Hypothalamus (tissue), 51 donors: ENCODE measurements around the gene POLR2J3.
"Not testable (repeated sequence)": the region's sequence is repeated elsewhere in the genome, so short reads cannot be mapped to it uniquely, and the experiment has no call there.

Experiments
- DNase-seq, 51 donors: peaks; one replicate each; lab custom pipeline; 2025; lab: John Stamatoyannopoulos, UW

The POLR2J3 gene

DNA sequence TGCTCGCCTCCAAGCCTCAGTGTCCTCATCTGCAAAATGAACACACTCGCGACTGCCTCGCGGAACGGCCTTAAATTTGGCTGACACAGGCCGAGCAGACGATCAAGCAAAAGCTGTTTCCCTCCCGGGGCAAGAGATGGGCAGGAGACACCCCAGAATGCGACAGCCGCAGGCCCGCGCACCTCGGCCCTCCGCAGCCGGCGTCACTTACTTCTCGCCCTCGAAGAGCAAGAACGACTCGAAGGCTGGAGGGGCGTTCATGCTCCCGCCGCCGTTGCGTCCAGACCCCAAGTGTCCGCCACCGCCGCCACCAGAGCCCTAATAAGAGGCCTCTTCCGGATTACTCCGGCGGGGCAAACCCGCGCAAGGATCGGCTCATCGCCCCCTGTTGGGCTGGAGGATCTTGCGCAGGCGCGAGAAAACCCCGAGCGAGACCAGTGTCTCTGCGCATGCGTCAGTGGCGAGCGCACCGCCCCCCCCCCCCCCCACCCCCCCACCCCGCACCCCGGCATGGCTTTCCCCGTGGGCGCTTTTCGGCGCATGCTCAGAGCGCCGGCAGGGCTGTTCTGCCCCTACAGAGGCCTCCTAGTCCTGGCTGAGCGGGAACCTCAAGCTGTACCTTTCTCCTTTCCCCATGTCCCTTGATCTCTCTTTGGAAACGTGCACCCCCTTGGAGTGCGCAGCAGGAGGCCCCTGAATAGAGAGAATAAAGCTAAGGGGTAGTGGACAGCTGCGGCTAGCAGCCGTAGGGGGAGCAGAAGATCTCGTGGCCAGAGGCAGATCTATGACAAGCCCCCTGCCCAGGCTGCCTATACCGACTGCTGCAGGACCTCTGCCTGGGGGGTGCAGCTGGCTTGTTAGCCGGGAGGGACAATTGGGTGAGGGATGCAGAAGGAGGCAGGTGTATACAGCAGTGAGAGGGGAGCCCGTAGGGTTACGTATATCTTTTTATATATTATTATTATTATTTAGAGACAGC, at the start of gene POLR2J3:
Gene POLR2J3, minus strand, starts transcription at position 323 of the 979 bp plus-strand sequence. Its CDS starts 62 bp downstream, at position 261.
- not testable (repeated sequence) for DNase-seq

DNA sequence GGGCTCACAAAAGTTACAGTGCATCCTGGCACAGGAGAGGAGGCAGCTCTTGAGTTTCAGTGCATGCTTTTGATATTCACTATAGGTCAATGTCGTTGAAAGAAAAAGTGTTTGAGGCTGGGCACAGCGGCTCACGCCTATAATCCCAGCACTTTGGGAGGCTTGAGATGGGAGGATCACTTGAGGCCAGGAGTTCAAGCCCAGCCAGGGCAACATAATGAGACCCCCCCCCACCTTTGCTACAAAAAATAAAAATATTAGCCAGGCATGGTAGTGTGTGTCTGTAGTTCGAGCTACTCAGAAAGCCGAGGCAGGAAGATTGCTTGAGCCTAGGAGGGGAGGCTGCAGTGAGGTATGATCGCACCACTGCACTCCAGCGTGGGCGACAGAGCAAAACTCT, 45.7 kb upstream of the POLR2J3 start:
- not testable (repeated sequence) for DNase-seq

DNA sequence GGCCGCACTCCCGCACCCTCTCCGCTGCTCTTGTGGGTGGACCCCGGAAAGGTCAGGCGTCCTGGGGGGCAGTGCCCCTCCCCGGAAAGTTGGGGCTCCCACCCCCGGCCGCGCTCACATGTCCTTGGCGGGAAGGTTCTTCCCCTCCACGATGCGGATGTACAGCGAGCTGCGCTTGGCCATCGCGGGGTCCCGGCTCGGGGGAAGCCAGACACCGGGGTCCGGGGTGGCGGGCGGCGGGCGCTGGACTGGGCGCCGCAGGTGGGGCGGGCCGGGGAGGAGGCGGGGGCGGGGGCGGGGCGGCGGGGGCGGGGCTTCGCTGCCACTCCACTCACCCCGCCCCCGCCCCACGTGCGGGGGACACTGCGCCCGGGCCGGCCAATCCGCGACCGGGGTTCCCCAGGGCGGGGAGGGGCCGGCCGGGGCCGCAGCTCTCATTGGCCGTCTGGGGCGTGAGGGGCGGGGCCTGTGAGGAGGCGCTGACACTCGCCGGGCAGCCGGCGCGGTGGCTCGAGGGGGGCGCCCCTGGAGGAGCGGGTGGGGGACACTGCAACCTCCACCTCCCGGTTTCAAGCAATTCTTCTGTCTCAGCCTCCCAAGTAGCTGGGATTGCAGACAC, 44.2 kb upstream of the POLR2J3 start, which contains the start of gene RASA4:
Gene RASA4, minus strand, starts transcription at position 250 of the 619 bp plus-strand sequence. Its CDS starts 67 bp downstream, at position 183.
- DNase-seq: not testable (repeated sequence)

DNA sequence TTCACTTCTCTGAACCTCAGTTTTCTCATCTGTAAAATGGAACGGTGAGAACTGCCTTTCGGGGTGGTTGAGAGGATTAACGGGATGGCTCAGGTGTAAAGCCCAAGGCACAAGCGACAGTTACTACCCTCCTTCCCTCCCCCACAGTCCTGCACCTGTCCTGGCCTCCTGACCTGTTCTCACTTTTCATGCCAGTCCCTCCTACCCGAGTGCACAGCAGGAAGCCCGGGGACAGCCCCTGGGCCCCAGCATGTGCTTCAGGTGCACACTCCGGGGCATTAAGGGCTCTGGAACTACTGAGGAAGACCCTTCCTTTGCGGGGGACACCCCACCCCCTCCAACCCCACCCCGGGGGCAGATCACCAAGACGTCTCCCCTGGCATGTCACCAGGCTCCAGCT, 43.5 kb upstream of the POLR2J3 start:
- DNase-seq: not testable (repeated sequence)

DNA sequence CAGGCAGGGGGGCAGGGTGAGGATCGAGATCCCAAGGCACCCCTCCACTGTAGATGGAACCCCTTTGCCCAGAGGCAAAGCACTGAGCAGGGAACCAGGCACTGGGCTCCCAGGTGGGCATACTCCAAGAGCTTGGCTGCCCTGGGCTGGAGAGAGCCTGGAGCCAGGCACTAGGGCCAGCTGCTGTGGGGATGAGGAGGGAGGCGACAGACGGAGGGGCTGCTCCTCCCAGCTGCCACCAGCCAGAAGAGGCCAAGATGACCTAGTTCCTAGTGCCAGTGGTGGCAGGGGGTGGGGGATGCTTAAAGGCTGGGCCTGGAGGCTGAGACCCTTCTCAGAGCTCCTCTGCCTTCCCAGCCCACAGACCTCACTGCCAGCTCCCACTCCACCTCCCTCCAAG, 42.5 kb upstream of the POLR2J3 start:
- DNase-seq: not testable (repeated sequence)

DNA sequence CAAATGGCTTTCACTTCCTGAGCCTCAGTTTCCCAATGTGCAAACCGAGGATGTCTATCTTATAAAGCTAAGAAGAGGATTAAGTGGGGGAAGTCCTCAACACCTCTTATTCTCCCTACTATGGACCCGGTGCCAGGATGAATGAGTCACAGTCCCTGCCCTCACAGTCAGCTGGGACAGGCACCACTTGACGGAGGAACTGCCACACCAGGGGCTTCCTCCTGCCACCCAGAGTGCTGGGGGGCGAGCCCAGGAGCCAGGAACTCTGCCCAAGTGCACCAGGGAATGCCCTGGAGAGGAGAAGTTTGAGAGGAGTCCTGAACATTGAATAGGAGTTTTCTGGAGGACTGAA, 41.9 kb upstream of the POLR2J3 start:
- not testable (repeated sequence) for DNase-seq

DNA sequence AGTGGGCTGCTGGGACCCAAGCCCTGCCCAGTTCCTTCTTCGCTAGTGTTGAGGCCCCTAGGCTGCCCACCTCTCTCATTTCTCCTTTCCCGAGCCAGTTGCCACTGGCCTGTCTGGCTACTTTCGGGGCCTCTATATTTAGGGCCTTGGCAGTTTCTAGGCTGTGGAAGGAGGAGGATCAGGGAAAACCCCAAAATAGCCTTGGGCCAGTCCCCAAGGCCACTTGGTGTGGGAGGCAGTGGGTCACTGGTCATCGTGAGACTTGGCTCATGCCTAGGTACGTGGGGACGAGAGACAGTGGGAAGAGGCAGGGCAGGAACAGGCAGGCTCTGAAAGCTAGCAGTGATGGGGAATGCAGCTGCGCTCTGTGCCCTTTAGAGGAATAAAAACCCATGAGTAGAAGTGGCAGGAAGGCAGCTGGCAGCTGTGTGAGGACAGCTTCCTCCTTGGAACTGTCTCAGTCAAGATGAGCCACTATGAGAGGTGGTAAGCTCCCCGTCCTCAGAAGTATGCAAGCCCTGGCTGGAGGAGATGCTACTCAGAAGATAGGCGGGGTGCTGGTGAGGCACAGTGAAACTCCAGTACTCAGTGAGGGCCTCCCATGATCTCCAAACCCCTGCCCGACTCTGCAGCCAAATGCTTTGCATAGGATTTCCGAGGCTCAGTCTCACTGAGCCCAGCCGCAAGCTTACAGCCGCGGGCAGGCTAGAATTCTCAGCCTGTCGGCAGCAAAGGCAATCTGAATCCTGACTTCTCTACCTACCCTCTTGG, 41.4 kb upstream of the POLR2J3 start:
- DNase-seq: not testable (repeated sequence)

DNA sequence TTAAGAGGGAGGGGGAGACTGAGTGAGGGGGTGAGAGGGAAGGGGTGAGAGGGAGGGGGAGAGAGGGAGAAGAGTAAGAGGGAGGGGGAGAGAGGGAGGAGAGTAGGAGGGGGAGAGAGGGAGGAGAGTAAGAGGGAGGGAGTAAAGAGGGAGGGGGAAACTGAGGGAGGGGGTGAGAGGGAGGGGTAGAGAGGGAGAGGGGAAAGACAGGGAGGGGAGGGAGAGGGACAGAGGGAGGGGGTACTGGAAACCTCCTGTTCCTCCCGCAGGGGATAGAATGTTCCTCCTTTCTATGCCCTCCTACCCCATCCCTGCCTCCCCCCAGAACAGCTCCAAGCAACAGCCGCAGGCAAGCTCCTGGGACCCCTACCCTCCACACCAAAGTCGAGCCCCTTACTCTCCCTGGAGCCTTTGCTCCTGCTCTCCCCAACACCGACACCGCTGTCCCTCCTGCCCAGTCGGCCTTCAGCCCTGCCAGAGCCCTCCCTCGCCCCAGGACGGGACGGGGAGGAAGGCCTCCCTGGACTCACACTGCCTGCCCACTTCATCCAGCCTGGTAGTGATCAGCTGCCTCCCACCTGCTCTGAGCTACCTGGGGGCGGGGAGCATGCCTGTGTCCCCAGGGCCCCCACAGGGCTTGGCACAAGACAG, 39.4 kb upstream of the POLR2J3 start:
- not testable (repeated sequence) for DNase-seq

DNA sequence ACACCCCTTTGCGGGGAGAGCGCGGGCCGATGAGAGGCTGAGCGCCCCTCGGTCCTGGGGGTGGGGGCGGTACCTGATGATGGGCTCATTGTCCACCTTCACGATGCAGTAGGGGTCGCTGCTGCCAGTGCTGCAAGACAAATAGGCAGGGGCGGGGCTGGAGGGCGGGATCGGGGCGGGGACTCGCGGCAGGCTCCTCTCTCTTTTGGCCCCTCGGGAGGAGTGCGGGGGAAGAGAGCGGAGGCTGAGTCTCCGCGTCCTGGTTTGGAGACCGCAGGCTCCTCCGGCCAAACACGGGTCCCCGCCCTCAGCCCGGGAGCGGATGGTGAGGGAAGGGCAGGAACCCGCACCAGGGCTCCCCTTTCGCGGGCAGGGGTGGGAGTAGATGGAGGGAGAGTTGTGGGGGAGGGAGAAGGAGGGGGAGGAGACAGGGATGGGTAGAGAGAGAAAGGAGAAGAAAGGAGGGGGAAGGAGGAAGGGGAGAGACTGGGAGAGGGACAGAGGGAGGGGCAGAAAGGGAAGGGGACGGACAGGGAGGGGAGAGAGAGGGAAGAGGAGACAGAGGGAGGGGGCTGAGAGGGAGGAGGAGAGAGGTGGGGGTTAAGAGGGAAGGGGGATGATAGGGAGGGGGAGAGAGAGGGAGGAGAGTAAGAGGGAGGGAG, 38.8 kb upstream of the POLR2J3 start:
- not testable (repeated sequence) for DNase-seq

DNA sequence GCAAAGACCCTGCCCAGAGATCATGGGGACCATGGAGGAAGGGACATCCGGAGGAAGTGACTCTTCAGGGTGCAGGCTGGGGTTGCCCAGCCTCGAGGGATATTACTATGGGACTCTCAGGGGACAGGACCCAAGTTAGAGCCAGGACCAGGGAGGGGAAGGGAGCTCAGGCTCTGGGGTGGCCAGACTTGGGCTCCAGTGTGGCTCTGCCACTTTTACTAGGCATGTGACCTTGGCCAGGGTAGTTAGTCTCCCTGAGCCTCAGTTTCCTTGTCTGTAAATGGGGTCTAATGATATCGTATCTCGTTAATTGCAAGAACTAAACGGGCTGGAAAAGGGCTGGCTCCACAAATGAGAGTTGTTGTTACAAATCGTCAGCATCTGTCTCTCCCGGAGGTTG, 38.1 kb upstream of the POLR2J3 start:
- DNase-seq: not testable (repeated sequence)

DNA sequence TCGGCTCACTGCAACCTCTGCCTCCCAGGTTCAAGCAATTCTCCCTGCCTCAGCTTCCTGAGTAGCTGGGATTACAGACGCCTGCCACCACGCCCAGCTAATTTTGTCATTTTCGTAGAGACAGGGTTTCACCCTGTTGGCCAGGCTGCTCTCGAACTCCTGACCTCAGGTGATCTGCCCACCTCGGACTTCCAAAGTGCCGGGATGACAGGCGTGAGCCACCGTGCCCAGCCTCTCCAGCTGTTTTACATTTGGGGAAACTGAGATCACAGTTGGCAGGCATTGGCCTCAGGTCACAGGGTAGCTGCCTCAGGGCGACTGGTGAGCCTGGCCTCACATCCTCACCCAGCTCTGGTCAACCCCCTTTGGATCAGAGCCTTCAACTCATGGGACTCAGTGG, 37.4 kb upstream of the POLR2J3 start:
- not testable (repeated sequence) for DNase-seq

DNA sequence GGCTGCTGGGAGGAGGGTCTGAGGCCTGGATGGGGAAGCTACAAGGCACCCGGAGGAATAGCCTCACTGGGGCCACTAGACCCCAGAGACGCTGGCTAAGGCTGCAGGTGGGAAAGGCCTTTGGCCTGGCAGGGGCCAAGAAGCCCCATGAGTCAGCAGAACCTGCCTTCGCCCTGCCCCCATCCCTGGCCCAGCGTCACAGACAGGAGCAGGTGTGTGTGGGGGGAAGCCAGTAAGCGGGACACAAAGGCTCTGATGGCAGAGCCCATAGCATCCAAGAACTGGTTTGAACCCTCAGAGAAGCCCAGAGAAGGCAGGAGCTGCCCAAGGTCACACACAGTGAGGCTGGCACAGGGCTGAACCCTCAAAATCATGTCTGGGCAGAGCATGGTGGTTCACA, 34.5 kb upstream of the POLR2J3 start:
- DNase-seq: not testable (repeated sequence)

DNA sequence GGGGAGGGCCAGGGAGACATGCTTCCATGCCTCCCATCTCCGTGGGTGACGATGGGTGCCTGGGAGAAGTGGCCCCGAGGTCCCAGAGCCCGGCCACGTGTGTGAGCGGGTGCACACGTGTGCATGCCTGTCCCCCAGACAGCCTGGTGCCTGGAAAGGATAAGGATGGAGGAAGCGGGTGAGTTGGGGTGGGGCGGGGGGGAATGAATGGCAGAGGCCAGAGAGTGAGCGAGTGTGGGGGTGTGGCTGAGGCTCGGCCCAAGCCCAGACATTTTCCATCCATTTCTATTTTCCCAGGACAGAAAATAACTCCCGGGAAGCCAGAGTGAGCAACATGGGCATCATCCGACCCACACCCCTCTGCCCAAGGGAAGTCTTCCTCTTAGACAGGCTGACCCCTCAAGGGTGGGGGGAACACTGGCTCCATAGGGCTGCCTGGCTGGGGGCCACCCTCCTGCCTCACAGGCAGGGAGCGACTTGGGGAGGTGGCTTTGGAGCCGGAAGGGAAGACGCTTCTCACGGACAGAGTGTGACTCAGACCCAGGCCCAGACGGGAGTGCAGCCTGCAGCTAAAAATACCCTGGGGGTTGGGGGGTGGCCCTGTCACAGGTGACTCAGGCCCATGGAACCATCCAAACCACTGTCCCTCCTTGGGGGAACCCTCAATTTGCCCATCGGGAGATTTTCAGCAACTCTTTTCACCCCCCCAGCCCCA, 32.2 kb upstream of the POLR2J3 start:
- DNase-seq: not testable (repeated sequence)

DNA sequence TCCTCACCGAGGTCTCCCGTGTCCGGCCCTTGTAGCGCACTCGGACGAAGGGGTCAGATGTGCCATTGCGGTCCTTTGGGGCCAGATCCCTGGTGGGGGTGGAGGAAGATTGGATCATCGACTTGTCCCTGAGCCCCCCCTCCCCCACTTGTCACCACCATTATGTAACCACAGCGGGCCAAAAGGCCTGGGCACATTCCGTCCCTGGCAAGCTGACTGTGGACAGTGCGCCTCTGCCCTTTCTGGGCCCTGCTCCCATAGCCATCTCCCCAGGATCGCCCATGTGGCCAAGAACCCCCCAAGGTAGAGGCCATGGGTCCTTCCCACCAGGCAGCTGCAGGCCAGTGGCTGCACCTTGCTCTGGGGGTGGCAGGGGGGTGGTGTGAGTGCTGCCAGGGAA, 29.9 kb upstream of the POLR2J3 start:
- DNase-seq: not testable (repeated sequence)

DNA sequence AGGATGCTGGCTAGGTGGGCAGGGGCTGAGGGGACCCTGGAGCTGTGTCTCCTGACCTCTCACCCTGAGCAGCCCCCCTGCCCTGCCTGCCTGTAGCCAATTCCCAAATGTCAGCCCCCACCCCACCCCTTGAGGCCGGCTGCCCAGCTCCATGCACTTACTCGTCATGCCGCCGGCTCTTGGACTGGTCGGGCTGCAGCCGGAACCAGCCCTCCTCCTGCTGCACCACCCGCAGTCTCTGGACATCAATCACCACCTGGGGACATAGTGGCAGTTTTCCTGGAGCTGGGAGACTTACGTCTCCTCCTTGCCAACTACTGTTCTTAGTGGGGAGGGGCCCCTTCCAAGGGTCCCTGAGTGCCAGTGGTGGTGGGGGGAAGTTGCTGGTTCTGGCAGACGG, 27.3 kb upstream of the POLR2J3 start:
- not testable (repeated sequence) for DNase-seq

DNA sequence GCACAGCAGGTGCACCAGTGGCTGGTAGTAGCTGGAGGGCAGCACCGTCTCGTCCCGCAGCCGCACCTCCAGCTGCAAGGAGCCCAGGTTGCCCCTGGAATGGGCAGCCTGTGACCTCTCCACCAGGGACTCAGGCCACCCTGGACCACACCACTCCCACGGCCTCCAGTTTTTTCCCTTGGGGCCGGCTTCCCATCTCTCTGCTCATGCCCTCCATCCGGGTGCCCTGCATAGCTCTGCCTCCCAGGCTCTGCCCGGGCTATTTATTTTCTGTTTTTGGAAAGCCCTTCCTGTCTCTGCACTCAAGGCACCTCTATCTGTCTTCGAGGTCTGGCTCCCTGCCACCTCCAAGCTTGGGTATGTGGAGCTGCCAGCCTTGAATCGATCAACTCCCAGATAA, 23.7 kb upstream of the POLR2J3 start:
- DNase-seq: not testable (repeated sequence)

DNA sequence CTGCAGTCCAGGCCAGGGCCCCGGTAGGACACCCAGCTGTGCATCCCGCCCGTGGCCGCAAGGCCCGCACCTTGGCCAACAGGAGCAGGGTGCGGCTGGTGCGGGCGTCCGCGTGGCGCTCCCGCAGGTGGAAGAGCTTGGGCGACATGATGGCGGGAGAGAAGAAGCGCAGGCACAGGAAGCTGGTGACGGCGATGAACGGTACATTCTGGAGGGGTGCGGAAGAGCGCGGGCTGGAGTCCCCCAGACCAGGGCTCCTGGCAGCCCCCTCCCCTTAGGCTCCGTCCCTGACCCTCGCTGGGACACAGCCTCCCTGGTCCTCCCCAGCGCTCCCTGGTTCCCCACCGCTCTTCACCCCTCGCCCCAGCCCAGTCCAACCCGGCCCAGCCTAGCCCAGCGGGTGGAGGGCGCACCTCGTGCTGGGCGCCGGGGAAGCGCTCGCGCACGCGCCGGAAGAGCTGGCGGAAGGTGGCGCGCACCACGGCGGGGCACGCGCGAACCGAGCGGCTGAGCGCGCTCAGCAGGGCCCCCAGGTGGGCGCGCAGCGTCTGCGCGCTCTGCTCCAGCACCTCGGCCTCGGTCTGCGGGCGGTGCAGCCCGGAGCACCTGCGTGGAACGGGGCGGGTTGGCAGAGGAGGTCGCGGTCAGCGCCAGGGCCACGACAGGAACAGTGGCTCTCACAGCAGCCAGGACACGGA, 21.4 kb upstream of the POLR2J3 start:
- not testable (repeated sequence) for DNase-seq

DNA sequence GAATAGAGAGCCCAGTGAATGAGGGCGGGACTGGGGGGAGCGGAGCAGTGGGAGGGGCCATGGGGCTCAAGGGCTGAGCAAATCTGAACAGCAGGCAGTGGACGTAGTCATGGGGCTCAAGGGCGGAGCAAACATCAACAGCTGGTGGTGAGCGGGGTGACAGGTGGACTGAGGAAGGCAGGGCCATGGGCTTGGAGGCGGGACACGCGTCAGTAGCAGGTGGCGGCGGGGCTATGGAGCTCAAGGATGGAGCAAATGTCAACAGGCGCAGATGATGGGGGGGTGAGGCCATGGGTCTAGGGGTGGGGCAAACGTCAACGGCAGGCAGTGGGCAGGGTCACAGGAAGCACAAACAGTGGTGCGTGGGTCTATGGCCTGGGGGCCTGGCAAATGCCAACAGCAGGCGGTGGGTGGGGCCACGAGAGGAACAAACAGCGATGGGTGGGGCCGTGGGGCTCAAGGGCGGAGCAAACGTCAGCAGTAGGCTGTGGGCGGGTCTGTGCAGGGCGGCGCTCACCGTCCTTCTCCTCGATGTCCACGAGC, 20.2 kb upstream of the POLR2J3 start:
- DNase-seq: not testable (repeated sequence)
